B cell (primary cell): ENCODE measurements around the gene RGR. TPM values are rescaled to one million over a fixed set of nuclear protein-coding genes. Genes with fewer than 3 reads are reported as not detected.

Experiments used
- ATAC-seq: fragments of 200-7000 bp; cut with Tn5 transposase; one replicate; pipeline ENCODE4 v1.10.0; 2021; ENCODE audit warnings: low read depth, mild to moderate bottlenecking, moderate number of reproducible peaks, moderate library complexity
- CTCF ChIA-PET: fragments of 350-600 bp; sonication (Branson Sonifier 250); formaldehyde crosslinking; loops from one replicate; lab custom pipeline; 2021; ENCODE audit warnings: antibody characterized with exemption, inconsistent platforms; lab: Charles Lee
- POLR2A ChIA-PET: fragments of 350-600 bp; sonication (Branson Sonifier 250); formaldehyde crosslinking; loops from one replicate; lab custom pipeline; 2021; ENCODE audit warnings: antibody characterized with exemption; lab: Charles Lee
- DNase-seq: peaks from one replicate; pipeline ENCODE4 v3.0.0; 2013
- H2AFZ ChIP-seq: 2 replicates; pipeline ENCODE4 v1.6.1; 2012; ENCODE audit warnings: mild to moderate bottlenecking, low read depth, low read length; ENCODE audit not compliant: insufficient read depth, poor library complexity, severe bottlenecking
- H3K27ac ChIP-seq, 2 donors: 1 replicate in 1 of 2; 2 replicates in 1 of 2; pipeline ENCODE4 v1.5.1; 2012 to 2013; ENCODE audit warnings: low read length in 2 of 2, mild to moderate bottlenecking in 2 of 2, moderate library complexity in 1 of 2
- H3K27me3 ChIP-seq, 4 experiments: fragments of 200-600 bp in 1 of 4; sonication (generic) in 1 of 4; replicated peaks in 1 of 4; 1 replicate in 2 of 4; 2 replicates in 2 of 4; pipeline versions ENCODE4 v1.6.1 to v1.7.0; 2013 to 2016; ENCODE audit warnings: low read length in 3 of 4, mild to moderate bottlenecking in 2 of 4, mixed read lengths in 1 of 4, moderate library complexity in 1 of 4; ENCODE audit not compliant: insufficient read depth in 4 of 4, control insufficient read depth in 3 of 4; ENCODE audit errors: control extremely low read depth in 1 of 4
- H3K36me3 ChIP-seq, 2 experiments: replicated peaks in 1 of 2; 1 replicate in 1 of 2; 2 replicates in 1 of 2; pipeline versions ENCODE4 v1.6.1 to v1.7.1; 2013; ENCODE audit warnings: low read length in 1 of 2; ENCODE audit not compliant: insufficient read depth in 2 of 2, control insufficient read depth in 1 of 2; ENCODE audit errors: control extremely low read depth in 1 of 2, extremely low read depth in 1 of 2
- H3K4me1 ChIP-seq, 2 donors: fragments of 200-600 bp in 1 of 2; sonication (generic) in 1 of 2; 1 replicate in 1 of 2; 2 replicates in 1 of 2; pipeline versions ENCODE4 v1.5.1 to v1.6.1; 2013 to 2017; ENCODE audit warnings: low read length in 2 of 2; ENCODE audit not compliant: control insufficient read depth in 2 of 2, insufficient read depth in 2 of 2
- H3K4me2 ChIP-seq: replicated peaks from 2 replicates; pipeline ENCODE3; 2012; ENCODE audit warnings: mild to moderate bottlenecking, low read depth, low read length; ENCODE audit not compliant: poor library complexity, severe bottlenecking
- H3K4me3 ChIP-seq, 5 experiments: fragments of 200-600 bp in 1 of 5; sonication (generic) in 1 of 5; 1 replicate in 3 of 5; 2 replicates in 2 of 5; pipeline versions ENCODE4 v1.5.1 to v1.7.0; 2011 to 2016; ENCODE audit warnings: low read length in 4 of 5, mild to moderate bottlenecking in 4 of 5, low read depth in 2 of 5, control low read depth in 1 of 5, moderate library complexity in 1 of 5; ENCODE audit not compliant: insufficient read depth in 1 of 5; ENCODE audit errors: control extremely low read depth in 1 of 5, extremely low read depth in 1 of 5
- H3K79me2 ChIP-seq: fragments of 200-600 bp; sonication (generic); one replicate; pipeline ENCODE4 v1.6.0; 2016; ENCODE audit warnings: low read length; ENCODE audit not compliant: control insufficient read depth, insufficient read depth
- H3K9ac ChIP-seq: fragments of 200-600 bp; sonication (generic); 2 replicates; pipeline ENCODE4 v1.6.1; 2017; ENCODE audit warnings: mild to moderate bottlenecking, low read length, moderate library complexity
- H3K9me3 ChIP-seq, 3 donors: one replicate each; pipeline versions ENCODE4 v1.6.1 to v1.7.1; 2013; ENCODE audit warnings: low read length in 2 of 3; ENCODE audit not compliant: control insufficient read depth in 2 of 3, insufficient read depth in 1 of 3; ENCODE audit errors: control extremely low read depth in 1 of 3
- H4K20me1 ChIP-seq: 2 replicates; pipeline ENCODE4 v1.6.0; 2012; ENCODE audit warnings: mild to moderate bottlenecking, low read length; ENCODE audit not compliant: insufficient read depth, control insufficient read depth, poor library complexity, severe bottlenecking
- H3K27ac Mint-ChIP-seq: one replicate; pipeline ENCODE4 v1.8.0; 2021; ENCODE audit warnings: mixed read lengths
- H3K27me3 Mint-ChIP-seq: one replicate; pipeline ENCODE4 v1.8.0; 2021; ENCODE audit warnings: mixed read lengths
- H3K4me1 Mint-ChIP-seq: one replicate; pipeline ENCODE4 v1.8.0; 2021; ENCODE audit warnings: mixed read lengths
- H3K4me3 Mint-ChIP-seq: one replicate; pipeline ENCODE4 v1.8.0; 2021; ENCODE audit warnings: mixed read lengths
- H3K9me3 Mint-ChIP-seq: one replicate; pipeline ENCODE4 v1.8.0; 2022; ENCODE audit warnings: mixed read lengths; ENCODE audit not compliant: insufficient read depth
- EZH2 ChIP-seq: IDR thresholded peaks from 2 replicates; pipeline ENCODE4 v1.6.1; 2012; ENCODE audit warnings: borderline replicate concordance, low read depth, mild to moderate bottlenecking, moderate library complexity, low read length; ENCODE audit not compliant: insufficient read depth, poor library complexity, severe bottlenecking
- WGBS: methylation state at CpG from one replicate; pipeline ENCODE4 v1.1.5; 2013; ENCODE audit warnings: missing lambda C conversion rate; ENCODE audit not compliant: insufficient coverage; 5-methylcytosine and 5-hydroxymethylcytosine counted together
- intact Hi-C: fragments of 100-400 bp; cut with micrococcal nuclease; formaldehyde crosslinking; loops from one replicate; pipeline ENCODE4 v1.10.0; 2022
- polyA plus RNA-seq: library from polyadenylated mRNA; depleted of rRNA; stranded (reverse); fragments of >200 nt; gene quantifications from 2 replicates; pipeline ENCODE4 v1.2.3, GENCODE V29; 2012
- total RNA-seq, 2 donors: library from RNA; stranded (reverse); fragments of 120-200 nt in 1 of 2; gene quantifications; 1 replicate in 1 of 2; 2 replicates in 1 of 2; pipeline versions ENCODE4 v1.2.3 to v1.2.4, GENCODE V29; 2013 to 2022
- TF ChIP-seq, protein P1 (sequence below): fragments of 200-600 bp; IDR thresholded peaks from one replicate; pipeline ENCODE4 v1.8.0; 2022; ENCODE audit warnings: antibody characterized with exemption, mild to moderate bottlenecking

RGR gene
- total and polyA plus RNA-seq, 2 donors (not counting 1 experiment from before 2014, with no cell fraction given), result not detected

DNA sequence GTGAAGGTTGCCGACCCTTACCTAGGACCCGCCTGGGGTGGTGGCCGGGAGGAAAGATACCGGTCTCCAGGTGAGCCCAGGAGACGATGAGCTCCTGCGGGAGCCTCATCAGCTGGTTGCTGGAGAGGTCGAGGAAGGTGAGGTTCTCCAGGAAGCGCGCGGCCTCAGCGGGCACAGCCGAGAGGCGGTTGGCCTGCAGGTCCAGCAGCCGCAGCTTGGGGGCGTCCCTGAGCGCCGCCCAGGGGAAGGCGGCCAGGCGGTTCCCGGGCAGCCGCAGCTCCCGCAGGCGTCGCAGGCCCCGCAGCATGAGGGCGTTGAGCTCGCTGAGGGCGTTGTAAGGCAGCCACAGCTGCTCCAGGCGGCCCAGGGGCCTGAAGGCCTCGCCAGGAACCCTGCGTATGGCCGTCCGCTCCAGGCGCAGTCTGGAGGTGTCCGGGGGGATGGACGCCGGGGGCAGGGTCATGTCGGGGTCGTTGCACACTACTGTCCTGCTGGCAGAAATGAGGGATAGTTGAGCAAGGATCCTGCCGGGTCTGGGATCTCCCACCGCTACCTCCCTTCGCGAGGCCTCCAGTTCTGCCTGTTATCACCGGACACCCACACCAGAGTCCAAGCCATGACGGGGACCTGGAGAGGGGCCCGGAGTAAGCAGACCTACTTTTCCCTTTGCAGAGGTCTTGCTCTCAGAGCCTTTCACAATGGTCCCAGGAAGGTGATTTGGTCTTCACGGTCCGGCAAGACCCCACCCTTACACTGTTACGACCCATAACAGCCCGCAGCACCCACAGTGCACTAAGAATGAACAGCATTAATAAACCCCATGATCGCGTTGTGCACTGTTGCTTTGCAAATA is 7.4 kb upstream of the RGR start:
- TF ChIP-seq, protein P1, sequence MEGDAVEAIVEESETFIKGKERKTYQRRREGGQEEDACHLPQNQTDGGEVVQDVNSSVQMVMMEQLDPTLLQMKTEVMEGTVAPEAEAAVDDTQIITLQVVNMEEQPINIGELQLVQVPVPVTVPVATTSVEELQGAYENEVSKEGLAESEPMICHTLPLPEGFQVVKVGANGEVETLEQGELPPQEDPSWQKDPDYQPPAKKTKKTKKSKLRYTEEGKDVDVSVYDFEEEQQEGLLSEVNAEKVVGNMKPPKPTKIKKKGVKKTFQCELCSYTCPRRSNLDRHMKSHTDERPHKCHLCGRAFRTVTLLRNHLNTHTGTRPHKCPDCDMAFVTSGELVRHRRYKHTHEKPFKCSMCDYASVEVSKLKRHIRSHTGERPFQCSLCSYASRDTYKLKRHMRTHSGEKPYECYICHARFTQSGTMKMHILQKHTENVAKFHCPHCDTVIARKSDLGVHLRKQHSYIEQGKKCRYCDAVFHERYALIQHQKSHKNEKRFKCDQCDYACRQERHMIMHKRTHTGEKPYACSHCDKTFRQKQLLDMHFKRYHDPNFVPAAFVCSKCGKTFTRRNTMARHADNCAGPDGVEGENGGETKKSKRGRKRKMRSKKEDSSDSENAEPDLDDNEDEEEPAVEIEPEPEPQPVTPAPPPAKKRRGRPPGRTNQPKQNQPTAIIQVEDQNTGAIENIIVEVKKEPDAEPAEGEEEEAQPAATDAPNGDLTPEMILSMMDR, result no peak
- TF ChIP-seq EZH2, result no peak
- Histone ChIP-seq H3K36me3 (no peaks in the 10 kb centered on the region), H3K27me3 (peaks cover 0 to 8% (median 0%) of the 10 kb centered on the region in 4 experiments), H3K9ac (no peak overlapping the region), H3K4me3 (no peak overlapping the region), H2AFZ (no peak overlapping the region), H3K4me2 (no peak overlapping the region), H3K9me3 (peaks cover 0 to 6% (median 0%) of the 10 kb centered on the region in 3 donors), H4K20me1 (no peaks in the 10 kb centered on the region), H3K79me2 (no peaks in the 10 kb centered on the region), H3K4me1 (no peaks in the 10 kb centered on the region), H3K27ac (no peak overlapping the region)
- Mint-ChIP-seq H3K4me3 (no peak overlapping the region), H3K27ac (no peak overlapping the region), H3K9me3 (no peaks in the 10 kb centered on the region), H3K27me3 (peaks cover 16% of the 10 kb centered on the region), H3K4me1 (no peaks in the 10 kb centered on the region)
- DNase-seq, result no peak
- intact Hi-C loops, result no loop called here
- ChIA-PET CTCF (no interaction called here), POLR2A (no interaction called here)
- WGBS, result 59% methylated on average over 50 of the region's 52 CpGs
- ATAC-seq, result no peak

- no peak for DNase-seq
- POLR2A ChIA-PET, result no interaction called here
- peaks cover 16% of the 10 kb centered on the region for H3K27me3 Mint-ChIP-seq
- peaks cover 0 to 6% (median 0%) of the 10 kb centered on the region in 3 donors for H3K9me3 ChIP-seq
- H3K4me1 ChIP-seq, result no peaks in the 10 kb centered on the region
- no peaks in the 10 kb centered on the region for H4K20me1 ChIP-seq
- WGBS, result no CpG with 5 or more reads among the region's 3 CpGs
- intact Hi-C loops, result no loop called here
- H3K9me3 Mint-ChIP-seq, result no peaks in the 10 kb centered on the region
- H2AFZ ChIP-seq, result no peak overlapping the region
- no peak overlapping the region for H3K4me2 ChIP-seq
- CTCF ChIA-PET, result no interaction called here
- no peak overlapping the region for H3K27ac ChIP-seq
- H3K36me3 ChIP-seq, result no peaks in the 10 kb centered on the region
- no peaks in the 10 kb centered on the region for H3K79me2 ChIP-seq
- no peak for ATAC-seq
- no peaks in the 10 kb centered on the region for H3K4me1 Mint-ChIP-seq
- no peak overlapping the region for H3K9ac ChIP-seq
- H3K4me3 Mint-ChIP-seq, result no peak overlapping the region
- TF ChIP-seq, protein P1, result no peak
- no peak for TF ChIP-seq EZH2
- no peak overlapping the region for H3K27ac Mint-ChIP-seq
- no peak overlapping the region for H3K4me3 ChIP-seq
- H3K27me3 ChIP-seq, result peaks cover 0 to 5% (median 0%) of the 10 kb centered on the region in 4 experiments
Observed at GRCh38 chr10:84238909-84239308, 5.9 kb upstream of the RGR start.
